GM18498 (cell line): ENCODE measurements around the gene RIMKLB.
"Not testable (repeated sequence)": the region's sequence is repeated elsewhere in the genome, so short reads cannot be mapped to it uniquely, and the experiment has no call there.

Experiments
- ATAC-seq: cut with Tn5 transposase; IDR thresholded peaks from one replicate; pipeline ENCODE4 v1.9.1; 2021; ENCODE audit warnings: mild to moderate bottlenecking, moderate library complexity; ENCODE audit not compliant: unreplicated experiment

Gene RIMKLB

DNA sequence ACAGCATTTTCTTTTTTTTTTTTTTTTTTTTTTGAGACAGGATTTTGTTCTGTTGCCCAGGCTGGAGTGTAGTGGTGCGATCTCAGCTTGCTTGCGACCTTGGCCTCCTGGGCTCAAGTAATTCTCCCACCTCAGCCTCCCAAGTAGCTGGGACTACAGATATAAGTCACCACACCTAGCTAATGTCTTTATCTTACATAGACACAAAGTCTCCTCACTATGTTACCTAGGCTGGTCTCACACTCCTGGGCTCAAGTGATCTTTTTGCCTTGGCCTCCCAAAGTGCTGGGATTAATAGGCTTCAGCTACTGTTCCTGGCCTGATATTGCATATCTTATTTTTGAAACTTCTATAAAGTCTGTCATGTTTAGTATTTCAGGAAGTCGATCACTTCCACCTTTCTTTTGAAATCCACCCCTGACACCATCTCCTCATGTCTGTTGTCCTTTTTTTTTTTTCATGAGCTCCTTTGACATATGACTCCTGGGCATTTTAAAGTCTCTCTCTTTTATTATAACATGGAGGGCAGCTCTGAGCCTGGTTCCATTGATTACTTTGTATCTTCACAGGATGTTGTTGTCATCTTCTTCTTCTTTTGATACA, 118.8 kb downstream of the RIMKLB start:
- no peak for ATAC-seq

- no peak for ATAC-seq
These were observed 120.1 kb downstream of the RIMKLB start for GRCh38 chr12:8817856-8818255.

DNA sequence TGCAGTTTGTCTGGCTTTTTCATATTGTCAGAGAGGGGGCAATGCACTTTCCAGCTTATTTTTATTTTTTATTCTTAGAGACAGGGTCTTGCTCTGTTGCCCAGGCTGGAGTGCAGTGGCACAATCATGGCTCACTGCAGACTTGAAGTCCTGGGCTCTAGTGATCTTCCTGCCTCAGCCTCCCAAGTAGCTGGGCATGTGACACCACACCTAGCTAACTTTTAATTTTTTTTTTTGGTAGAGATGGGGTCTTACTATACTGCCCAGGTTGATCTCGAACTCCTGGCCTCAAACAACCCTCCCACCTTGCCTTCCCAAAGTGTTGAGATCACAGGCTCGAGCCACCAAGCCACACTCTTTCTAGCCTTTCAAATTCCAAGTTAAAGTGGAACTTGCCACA, 120.7 kb downstream of the RIMKLB start:
- ATAC-seq: no peak

DNA sequence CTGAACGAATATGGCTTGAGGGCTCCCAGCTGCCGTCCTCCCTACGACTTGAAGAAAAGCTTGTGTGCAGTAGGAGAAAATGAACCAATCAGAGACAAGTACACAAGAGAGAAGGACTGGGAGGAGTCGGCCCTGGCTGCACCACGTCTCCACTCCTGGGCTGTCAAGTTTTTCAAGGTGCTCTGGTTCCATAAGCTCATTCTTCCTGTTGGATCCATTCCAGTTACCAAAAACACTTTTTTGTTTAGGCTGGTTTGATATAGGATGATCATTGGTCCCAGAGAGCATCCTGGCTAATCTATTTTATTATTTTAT, 121.8 kb downstream of the RIMKLB start:
- no peak for ATAC-seq

GRCh38 chr12:8820676-8821407, 123.1 kb downstream of the RIMKLB start:
- ATAC-seq: not testable (repeated sequence)

- ATAC-seq: no peak
These were observed 123.8 kb downstream of the RIMKLB start for GRCh38 chr12:8821591-8821990.

DNA sequence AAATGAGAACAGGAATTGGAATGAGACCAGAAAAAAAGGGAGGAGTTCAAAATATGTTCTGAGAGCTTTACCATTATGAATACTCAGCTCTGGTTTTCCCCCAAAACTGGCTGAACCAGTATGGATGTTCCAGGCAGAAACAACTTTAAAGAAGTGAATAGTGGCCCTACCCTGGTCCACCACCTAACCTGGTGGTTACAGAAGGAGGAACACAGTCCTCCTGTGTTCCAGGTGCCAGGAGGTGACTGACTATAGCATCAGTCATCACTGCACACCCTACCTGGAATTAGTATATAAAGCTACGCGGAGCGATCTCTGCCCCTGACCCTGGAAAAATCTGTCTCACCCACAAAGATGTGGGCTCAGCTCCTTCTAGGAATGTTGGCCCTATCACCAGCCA, 124.5 kb downstream of the RIMKLB start, which contains the start of gene A2ML1:
TSS of gene A2ML1 (plus strand) at position 324 of the 400 bp plus-strand sequence. CDS start at position 355, 31 bp downstream.
- ATAC-seq: no peak

GRCh38 chr12:8823565-8824300, 125.9 kb downstream of the RIMKLB start:
- no peak for ATAC-seq

- ATAC-seq: no peak
These were observed 129.9 kb downstream of the RIMKLB start for GRCh38 chr12:8827551-8828256.

DNA sequence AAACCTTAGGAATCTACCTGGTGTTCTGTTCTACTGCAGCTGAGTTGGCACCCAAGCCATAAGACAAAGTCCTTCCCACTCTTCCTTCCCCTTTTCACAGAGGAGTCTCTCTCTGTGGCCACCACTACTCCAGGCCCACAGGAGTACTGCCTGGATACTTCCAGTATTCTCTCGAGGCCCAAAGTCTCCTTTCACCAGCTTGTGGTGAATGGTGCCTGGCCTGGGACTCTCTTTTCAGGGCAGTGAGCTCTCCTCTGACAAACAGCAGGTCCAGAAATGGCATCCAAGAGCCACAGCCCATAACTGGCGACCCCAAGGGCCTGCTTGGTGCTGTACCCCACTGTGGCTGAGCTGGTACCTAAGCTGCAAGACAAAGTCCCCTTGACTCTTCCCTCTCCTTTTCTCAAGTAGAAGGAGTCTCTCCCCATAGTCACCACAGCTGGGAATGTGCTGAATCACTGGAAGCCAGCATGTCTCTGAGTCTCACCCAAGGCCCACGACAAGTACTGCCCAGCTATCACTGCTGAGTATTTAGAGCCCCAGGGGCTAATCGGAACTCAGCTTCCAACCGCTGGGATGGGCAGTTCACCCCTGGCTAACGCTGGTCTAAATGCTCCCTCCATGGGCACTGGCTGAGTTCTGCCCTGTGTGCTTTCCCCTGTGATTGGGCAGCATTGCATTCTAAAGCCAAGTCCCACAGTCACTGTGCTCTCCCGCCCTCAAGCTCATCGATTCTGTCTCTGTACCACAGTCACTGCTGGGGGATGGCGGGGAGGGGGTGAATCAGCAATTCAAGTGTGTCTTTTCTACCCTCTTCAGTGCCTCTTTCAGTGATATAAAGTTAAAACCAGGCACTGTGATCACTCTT, 130.7 kb downstream of the RIMKLB start:
- ATAC-seq: no peak

- no peak for ATAC-seq
These were observed 131.3 kb downstream of the RIMKLB start for GRCh38 chr12:8829125-8829518.

DNA sequence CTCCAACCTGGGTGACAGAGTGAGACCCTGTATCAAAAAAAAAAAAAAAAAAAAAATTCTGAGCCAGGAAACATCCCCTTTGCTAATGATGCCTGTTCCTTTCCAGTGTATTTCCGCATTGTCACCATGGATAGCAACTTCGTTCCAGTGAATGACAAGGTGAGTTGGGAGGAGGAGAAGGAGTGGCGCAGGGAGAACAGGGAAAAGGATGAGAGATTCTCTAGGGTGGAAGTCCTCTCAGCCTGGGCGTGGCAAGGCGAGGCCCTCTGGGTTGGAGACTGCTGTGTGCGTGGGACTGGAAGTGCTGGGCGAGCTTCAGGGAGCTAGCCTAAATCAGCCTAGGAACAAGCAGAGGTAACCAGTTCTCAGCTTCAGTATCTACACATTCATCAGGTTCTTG, 131.8 kb downstream of the RIMKLB start:
- ATAC-seq: no peak

DNA sequence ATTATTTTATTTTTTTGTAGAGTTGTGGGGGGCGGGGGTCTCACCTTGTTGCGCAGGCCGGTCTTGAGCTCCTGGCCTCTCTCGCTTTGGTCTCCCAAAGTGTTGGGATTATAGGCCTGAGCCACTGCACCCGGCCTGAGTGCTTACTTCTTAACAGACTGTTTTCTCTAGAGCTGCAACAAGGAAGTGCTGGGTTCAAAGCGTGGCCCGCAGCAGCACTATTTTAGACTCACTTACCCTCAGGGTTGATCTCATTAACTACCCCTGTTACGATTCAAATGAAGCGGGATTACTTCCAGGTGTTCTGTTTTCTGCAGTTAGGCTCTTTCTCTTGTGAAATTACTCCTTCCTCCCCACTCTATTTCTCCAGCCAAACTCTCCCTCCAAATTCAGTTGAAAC, 133.3 kb downstream of the RIMKLB start:
- no peak for ATAC-seq

DNA sequence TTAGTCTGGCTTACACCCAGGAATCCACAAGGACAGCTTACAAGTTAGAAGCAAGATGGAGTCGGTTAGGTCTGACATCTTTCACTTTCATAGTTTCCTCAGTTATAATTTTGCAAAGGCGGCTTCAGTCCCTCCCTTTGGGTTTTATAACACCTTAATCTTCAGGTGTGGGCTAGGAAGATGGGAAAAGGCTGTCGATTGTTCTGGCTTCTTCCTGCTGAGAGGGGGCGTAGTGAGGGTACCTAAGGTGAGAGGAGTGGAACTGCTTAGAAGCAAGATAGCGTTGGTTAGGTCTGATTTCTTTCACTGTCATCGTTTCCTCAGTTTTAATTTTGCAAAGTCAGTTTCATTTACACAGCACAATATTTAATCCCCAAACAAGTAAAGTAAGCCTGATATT, 134.7 kb downstream of the RIMKLB start:
- no peak for ATAC-seq
